KMS-11 (cell line): ENCODE results near the gene TBPL2.

ENCODE experiments used
- H2AFZ ChIP-seq: fragments of 200-600 bp; sonication (generic); 2 replicates; pipeline ENCODE4 v1.6.1; 2016; ENCODE audit warnings: antibody characterized with exemption, mixed run types, low read depth
- H3K27ac ChIP-seq: fragments of 200-600 bp; sonication (generic); 2 replicates; pipeline ENCODE4 v1.6.1; 2016; ENCODE audit warnings: mild to moderate bottlenecking, mixed run types
- H3K27me3 ChIP-seq: fragments of 200-600 bp; sonication (generic); 2 replicates; pipeline ENCODE4 v1.6.1; 2017; ENCODE audit warnings: mild to moderate bottlenecking, low read depth, mixed run types, moderate library complexity; ENCODE audit not compliant: insufficient read depth
- H3K36me3 ChIP-seq: fragments of 200-600 bp; sonication (generic); 2 replicates; pipeline ENCODE4 v1.6.1; 2017; ENCODE audit warnings: mild to moderate bottlenecking, mixed run types; ENCODE audit not compliant: insufficient read depth
- H3K4me1 ChIP-seq: fragments of 200-600 bp; sonication (generic); 2 replicates; pipeline ENCODE4 v1.6.1; 2016; ENCODE audit warnings: mild to moderate bottlenecking, low read depth, mixed run types; ENCODE audit not compliant: poor library complexity, severe bottlenecking
- H3K4me2 ChIP-seq: fragments of 200-600 bp; sonication (generic); 2 replicates; pipeline ENCODE4 v1.7.0; 2016; ENCODE audit warnings: mild to moderate bottlenecking, mixed run types
- H3K4me3 ChIP-seq: fragments of 200-600 bp; sonication (generic); IDR thresholded peaks from 2 replicates; pipeline ENCODE4 v1.6.1; 2017; ENCODE audit warnings: low read depth, low read length, mixed read lengths; ENCODE audit not compliant: insufficient read depth
- H3K79me2 ChIP-seq: fragments of 200-600 bp; sonication (generic); 2 replicates; pipeline ENCODE4 v1.6.1; 2016; ENCODE audit warnings: low read depth, mixed run types; ENCODE audit not compliant: insufficient read depth
- H3K9ac ChIP-seq: fragments of 200-600 bp; sonication (generic); 2 replicates; pipeline ENCODE4 v1.6.1; 2016; ENCODE audit warnings: mild to moderate bottlenecking, mixed run types
- H4K20me1 ChIP-seq: fragments of 200-600 bp; sonication (generic); 2 replicates; pipeline ENCODE4 v1.6.1; 2016; ENCODE audit warnings: mild to moderate bottlenecking, mixed run types; ENCODE audit not compliant: insufficient read depth
- TF ChIP-seq, protein P1 (sequence below): fragments of 200-600 bp; sonication (generic); conservative IDR thresholded peaks from 2 replicates; pipeline ENCODE4 v1.6.1; 2017; ENCODE audit warnings: low read depth, mild to moderate bottlenecking, antibody characterized with exemption, low read length, moderate library complexity, mixed read lengths

Gene TBPL2

GRCh38 chr14:55419663-55420062, 20.8 kb downstream of the TBPL2 start:
- H3K9ac ChIP-seq: no peak overlapping the region
- H3K27ac ChIP-seq: no peak overlapping the region
- no peak overlapping the region for H3K4me3 ChIP-seq
- H4K20me1 ChIP-seq: no peaks in the 10 kb centered on the region
- TF ChIP-seq, protein P1, sequence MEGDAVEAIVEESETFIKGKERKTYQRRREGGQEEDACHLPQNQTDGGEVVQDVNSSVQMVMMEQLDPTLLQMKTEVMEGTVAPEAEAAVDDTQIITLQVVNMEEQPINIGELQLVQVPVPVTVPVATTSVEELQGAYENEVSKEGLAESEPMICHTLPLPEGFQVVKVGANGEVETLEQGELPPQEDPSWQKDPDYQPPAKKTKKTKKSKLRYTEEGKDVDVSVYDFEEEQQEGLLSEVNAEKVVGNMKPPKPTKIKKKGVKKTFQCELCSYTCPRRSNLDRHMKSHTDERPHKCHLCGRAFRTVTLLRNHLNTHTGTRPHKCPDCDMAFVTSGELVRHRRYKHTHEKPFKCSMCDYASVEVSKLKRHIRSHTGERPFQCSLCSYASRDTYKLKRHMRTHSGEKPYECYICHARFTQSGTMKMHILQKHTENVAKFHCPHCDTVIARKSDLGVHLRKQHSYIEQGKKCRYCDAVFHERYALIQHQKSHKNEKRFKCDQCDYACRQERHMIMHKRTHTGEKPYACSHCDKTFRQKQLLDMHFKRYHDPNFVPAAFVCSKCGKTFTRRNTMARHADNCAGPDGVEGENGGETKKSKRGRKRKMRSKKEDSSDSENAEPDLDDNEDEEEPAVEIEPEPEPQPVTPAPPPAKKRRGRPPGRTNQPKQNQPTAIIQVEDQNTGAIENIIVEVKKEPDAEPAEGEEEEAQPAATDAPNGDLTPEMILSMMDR: no peak
- no peaks in the 10 kb centered on the region for H3K79me2 ChIP-seq
- no peaks in the 10 kb centered on the region for H3K36me3 ChIP-seq
- no peak overlapping the region for H2AFZ ChIP-seq
- no peaks in the 10 kb centered on the region for H3K27me3 ChIP-seq
- no peak overlapping the region for H3K4me2 ChIP-seq
- H3K4me1 ChIP-seq: peaks cover 16% of the 10 kb centered on the region

DNA sequence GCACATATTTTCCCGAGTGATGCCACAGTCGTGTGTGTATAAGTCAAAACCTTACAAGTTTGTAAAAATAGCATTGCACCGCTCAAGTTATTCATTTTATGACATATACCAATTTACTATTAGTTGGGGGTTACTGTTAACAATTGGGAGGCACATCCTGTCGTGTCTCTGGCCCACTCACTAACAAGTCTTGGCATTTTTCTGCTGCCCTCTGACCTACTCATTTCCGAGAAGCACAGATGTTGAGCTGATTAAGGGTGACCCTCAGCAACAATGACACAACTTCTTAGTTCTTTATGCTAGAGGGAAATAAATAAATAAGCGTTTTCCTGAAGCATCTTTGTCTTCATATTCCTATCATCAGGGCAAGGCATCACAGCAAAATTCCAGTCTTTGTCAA, 22.0 kb downstream of the TBPL2 start:
- Histone ChIP-seq H3K36me3 (no peaks in the 10 kb centered on the region), H2AFZ (no peak overlapping the region), H3K27ac (no peak overlapping the region), H3K4me2 (no peak overlapping the region), H3K79me2 (no peaks in the 10 kb centered on the region), H3K4me3 (no peak overlapping the region), H3K9ac (no peak overlapping the region), H4K20me1 (no peaks in the 10 kb centered on the region), H3K27me3 (no peaks in the 10 kb centered on the region), H3K4me1 (peaks cover 16% of the 10 kb centered on the region)
- TF ChIP-seq, protein P1: no peak

GRCh38 chr14:55417955-55418354, 22.5 kb downstream of the TBPL2 start:
- TF ChIP-seq, protein P1: no peak

DNA sequence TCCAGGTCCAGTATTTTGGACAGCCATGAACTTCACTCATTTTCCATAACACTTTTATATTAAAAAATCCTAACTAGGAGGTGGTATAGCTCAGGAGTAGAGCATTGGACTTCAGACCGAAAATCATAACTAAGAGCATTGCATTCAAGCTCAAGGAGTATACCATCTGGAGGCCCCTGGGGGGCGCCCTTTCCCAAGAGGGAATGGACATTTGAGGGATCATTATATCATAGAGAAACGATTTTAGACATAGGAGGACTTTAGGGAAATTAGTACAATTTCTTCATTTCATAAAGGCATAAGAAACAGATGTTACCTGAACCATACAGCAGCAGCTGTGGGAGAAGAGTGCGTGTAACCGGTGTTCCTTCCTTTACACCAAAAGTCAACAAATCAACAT, 23.6 kb downstream of the TBPL2 start:
- Histone ChIP-seq H4K20me1 (no peaks in the 10 kb centered on the region), H3K36me3 (no peaks in the 10 kb centered on the region), H3K4me2 (peak overlapping the region; percentile 46), H3K27ac (no peak overlapping the region; the same call in 1 of the 2 replicates), H3K4me3 (no peak overlapping the region), H3K4me1 (peaks cover 16% of the 10 kb centered on the region), H3K9ac (no peak overlapping the region), H2AFZ (no peak overlapping the region), H3K27me3 (no peaks in the 10 kb centered on the region), H3K79me2 (no peaks in the 10 kb centered on the region)
- TF ChIP-seq, protein P1: peak; percentile 63

More at GRCh38 chr14:55417955-55418354, 22.5 kb downstream of the TBPL2 start:
- no peaks in the 10 kb centered on the region for H3K36me3 ChIP-seq
- H3K4me2 ChIP-seq: no peak overlapping the region
- no peaks in the 10 kb centered on the region for H4K20me1 ChIP-seq
- no peak overlapping the region for H3K27ac ChIP-seq
- no peak overlapping the region for H2AFZ ChIP-seq
- H3K4me1 ChIP-seq: peaks cover 16% of the 10 kb centered on the region
- H3K79me2 ChIP-seq: no peaks in the 10 kb centered on the region
- no peak overlapping the region for H3K4me3 ChIP-seq
- H3K9ac ChIP-seq: no peak overlapping the region
- no peaks in the 10 kb centered on the region for H3K27me3 ChIP-seq
